ENCODE results near the gene METTL16.
"Not testable (repeated sequence)": the region's sequence is repeated elsewhere in the genome, so short reads cannot be mapped to it uniquely, and the experiment has no call there.

DNA sequence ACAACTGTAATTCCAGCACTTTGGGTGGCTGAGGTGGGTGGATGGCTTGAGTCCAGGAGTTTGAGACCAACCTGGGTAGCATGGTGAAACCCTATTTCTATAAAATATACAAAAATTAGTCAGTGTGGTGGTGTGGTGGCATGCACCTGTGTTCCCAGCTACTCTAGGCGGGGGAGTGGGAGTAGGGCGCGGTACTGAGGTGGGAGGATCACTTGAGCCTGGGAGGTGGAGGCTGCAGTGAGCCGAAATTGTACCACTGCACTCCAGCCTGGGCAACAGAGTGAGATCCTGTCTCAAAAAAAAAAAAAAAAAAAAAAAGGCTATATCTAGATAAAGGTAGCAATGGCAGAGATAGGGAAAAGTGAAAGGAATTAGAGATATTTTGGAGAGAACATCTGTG is 25.0 kb downstream of the METTL16 start:
- not testable (repeated sequence) for TF ChIP-seq CTCF (IDR thresholded peaks at IDR 0.05); EZH2 (IDR thresholded peaks at IDR 0.05; ENCODE audit: borderline replicate concordance, insufficient read depth, low read depth, low read length, poor library complexity, severe bottlenecking)

Data from B cell (primary cell).